Measurements from ENCODE around the gene SPATA13.

GRCh38 chr13:24142453-24142852, 18.1 kb upstream of the SPATA13 start:
- TF ChIP-seq POLR2A (IDR thresholded peaks at IDR 0.05) = no peak
- no peak for TF ChIP-seq CTCF (IDR thresholded peaks at IDR 0.05)

Measured in uterus (tissue), 2 donors.